ENCODE data around the gene TBCK.

GRCh38 chr4:106104276-106104675, 211.7 kb downstream of the TBCK start:
- TF ChIP-seq, protein P1, sequence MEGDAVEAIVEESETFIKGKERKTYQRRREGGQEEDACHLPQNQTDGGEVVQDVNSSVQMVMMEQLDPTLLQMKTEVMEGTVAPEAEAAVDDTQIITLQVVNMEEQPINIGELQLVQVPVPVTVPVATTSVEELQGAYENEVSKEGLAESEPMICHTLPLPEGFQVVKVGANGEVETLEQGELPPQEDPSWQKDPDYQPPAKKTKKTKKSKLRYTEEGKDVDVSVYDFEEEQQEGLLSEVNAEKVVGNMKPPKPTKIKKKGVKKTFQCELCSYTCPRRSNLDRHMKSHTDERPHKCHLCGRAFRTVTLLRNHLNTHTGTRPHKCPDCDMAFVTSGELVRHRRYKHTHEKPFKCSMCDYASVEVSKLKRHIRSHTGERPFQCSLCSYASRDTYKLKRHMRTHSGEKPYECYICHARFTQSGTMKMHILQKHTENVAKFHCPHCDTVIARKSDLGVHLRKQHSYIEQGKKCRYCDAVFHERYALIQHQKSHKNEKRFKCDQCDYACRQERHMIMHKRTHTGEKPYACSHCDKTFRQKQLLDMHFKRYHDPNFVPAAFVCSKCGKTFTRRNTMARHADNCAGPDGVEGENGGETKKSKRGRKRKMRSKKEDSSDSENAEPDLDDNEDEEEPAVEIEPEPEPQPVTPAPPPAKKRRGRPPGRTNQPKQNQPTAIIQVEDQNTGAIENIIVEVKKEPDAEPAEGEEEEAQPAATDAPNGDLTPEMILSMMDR (conservative IDR thresholded peaks at IDR 0.05; ENCODE audit: low read length): no peak
- no peak for TF ChIP-seq EZH2phosphoT487 (IDR thresholded peaks at IDR 0.05; ENCODE audit: borderline replicate concordance, low read depth, low read length)

All from OCI-LY7 (cell line).